Measurements from ENCODE around the gene KIF5B. TPM values are rescaled to one million over a fixed set of nuclear protein-coding genes. Genes with fewer than 3 reads are reported as not detected.

Gene KIF5B
- total RNA-seq, 1 donor, result 172 TPM

GRCh38 chr10:32039734-32040133 is 16.5 kb downstream of the KIF5B start:
- H3K4me3 ChIP-seq (ENCODE audit: low read depth, low read length), result no peak overlapping the region
- TF ChIP-seq CTCF (IDR thresholded peaks at IDR 0.05; ENCODE audit: insufficient read depth, low read depth, low read length), result no peak
- no peak for DNase-seq (ENCODE audit: low read depth)

DNA sequence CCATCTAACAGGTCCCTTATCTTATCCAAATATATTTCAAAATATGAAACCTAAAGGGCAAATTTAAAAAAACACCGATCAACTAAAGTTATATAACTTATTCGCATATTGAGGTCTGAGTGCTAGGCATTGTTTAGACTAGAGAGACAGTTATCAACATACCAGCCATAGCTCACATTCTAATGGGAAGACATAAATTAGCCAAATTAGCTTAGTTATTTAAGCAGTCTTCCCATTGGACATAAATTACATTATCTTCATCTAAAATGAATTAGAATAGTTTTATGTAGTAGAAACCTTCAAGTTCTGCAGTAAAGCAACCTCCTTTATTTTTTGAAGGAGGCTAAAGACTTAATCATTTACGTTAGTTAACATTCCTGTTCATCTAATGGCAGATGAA is 17.4 kb downstream of the KIF5B start:
- TF ChIP-seq CTCF (IDR thresholded peaks at IDR 0.05; ENCODE audit: insufficient read depth, low read depth, low read length), result no peak
- no peak overlapping the region for H3K4me3 ChIP-seq (ENCODE audit: low read depth, low read length)
- DNase-seq (ENCODE audit: low read depth), result peak; percentile 12

DNA sequence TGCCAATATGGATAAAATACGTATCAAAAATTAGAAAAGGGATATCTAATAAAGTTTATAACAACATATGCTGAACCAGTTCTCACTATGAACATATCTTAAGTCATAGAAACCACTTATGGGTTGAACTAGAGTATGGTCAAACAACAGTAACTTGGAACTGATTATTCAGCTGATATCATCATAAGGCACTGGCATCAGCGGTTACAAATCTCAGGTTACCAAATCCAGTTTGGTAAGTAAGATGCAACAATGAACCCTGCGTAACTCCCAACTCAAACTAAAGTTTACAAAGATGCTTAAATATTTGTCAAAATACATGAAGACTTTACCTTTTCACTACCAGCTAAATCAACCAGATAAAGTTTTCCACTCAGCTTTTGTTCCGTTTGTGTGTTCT is 19.3 kb downstream of the KIF5B start:
- no peak for TF ChIP-seq CTCF (IDR thresholded peaks at IDR 0.05; ENCODE audit: insufficient read depth, low read depth, low read length)
- H3K4me3 ChIP-seq (ENCODE audit: low read depth, low read length), result no peak overlapping the region
- no peak for DNase-seq (ENCODE audit: low read depth)

DNA sequence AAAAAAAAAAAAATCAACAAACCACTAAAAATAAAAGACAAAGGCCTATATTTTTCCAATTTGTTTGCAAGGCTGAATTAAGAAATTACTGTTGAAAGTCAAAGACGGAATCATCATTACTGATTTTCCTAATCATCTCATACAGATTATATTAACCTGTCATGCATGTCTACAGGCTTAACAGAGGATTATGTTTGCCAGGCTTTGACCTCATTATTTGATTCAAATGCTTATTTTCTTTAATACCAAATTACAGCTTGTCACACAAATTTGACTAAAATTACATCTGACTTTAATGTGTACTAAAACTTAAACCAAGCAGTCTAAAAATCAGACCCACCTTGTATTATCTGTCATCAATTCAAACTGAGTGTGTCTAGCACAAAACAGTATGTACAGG is 21.2 kb downstream of the KIF5B start:
- no peak for TF ChIP-seq CTCF (IDR thresholded peaks at IDR 0.05; ENCODE audit: insufficient read depth, low read depth, low read length)
- no peak overlapping the region for H3K4me3 ChIP-seq (ENCODE audit: low read depth, low read length)
- DNase-seq (ENCODE audit: low read depth), result no peak

DNA sequence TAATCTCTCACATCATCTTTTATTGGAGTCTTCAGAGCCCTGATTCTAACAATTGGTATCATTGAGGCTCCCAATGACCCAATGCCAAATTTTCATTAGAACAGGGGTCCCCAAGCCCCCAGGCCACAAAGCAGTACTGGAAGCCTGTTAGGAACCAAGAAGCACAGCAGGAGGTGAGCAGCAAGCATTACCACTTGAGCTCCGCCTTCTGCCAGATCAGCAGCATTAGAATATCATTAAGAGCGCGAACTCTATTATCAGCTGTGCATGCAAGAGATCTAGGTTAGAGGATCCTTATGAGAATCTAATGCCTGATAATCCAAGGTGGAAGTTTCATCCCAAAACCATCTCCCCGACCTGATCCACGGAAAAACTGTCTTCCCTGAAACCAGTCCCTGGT is 23.1 kb downstream of the KIF5B start:
- no peak for TF ChIP-seq CTCF (IDR thresholded peaks at IDR 0.05; ENCODE audit: insufficient read depth, low read depth, low read length)
- no peak for DNase-seq (ENCODE audit: low read depth)
- no peak overlapping the region for H3K4me3 ChIP-seq (ENCODE audit: low read depth, low read length)

- DNase-seq (ENCODE audit: low read depth), result no peak
- TF ChIP-seq CTCF (IDR thresholded peaks at IDR 0.05; ENCODE audit: insufficient read depth, low read depth, low read length), result no peak
- H3K4me3 ChIP-seq (ENCODE audit: low read depth, low read length), result no peak overlapping the region
These were observed 24.3 kb downstream of the KIF5B start for GRCh38 chr10:32031920-32032319.

- DNase-seq (ENCODE audit: low read depth), result no peak
- no peak for TF ChIP-seq CTCF (IDR thresholded peaks at IDR 0.05; ENCODE audit: insufficient read depth, low read depth, low read length)
These were observed 24.8 kb downstream of the KIF5B start for GRCh38 chr10:32031424-32031823.

More at GRCh38 chr10:32031424-32031823, 24.8 kb downstream of the KIF5B start:
- H3K4me3 ChIP-seq (ENCODE audit: low read depth, low read length), result no peak overlapping the region

All from fibroblast of villous mesenchyme (primary cell).